ENCODE results near the gene CASQ2.

The CASQ2 gene

DNA sequence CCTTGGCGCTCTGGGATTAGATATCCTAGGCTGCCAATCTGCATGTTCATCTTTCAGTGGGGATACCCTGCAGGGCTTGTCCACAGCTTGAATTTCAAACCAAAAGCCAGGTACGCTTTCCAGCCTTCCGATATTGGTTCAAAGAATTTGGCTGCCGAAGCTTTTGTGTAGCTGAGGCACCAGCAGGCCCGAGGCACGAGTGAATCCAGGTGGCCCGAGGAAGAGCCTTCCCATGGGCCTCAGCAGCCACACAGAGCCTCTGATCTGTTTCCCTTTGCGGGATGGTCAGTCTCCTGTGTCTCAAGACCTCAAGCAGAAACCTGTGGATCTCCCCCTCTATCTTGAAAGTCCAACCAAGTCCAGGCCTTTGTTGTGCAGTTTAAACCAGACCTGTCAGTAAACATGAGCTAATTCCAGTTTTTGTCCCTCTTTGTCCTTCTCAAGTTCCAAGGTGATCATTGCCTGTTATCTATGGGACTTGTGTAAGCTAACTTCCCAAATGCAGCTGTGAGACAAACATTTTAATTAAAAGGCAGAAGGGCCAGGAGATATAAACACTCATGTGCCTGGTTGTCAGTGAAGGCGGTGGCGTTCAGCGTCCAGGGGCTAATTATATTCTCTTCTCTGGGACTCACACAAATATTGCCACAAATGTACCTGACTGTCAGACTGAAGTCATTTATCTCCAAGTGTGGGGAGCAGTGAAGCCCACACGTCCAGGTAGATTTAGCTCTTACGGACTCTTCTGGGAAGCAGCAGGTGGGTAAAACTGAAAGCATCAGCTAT is 96.1 kb downstream of the CASQ2 start:
- Mint-ChIP-seq H3K27ac (ENCODE audit: low read depth) (no peak overlapping the region), H3K36me3 (ENCODE audit: insufficient read depth) (no peaks in the 10 kb centered on the region), H3K4me1 (no peaks in the 10 kb centered on the region), H3K27me3 (no peaks in the 10 kb centered on the region), H3K9me3 (no peaks in the 10 kb centered on the region), H3K4me3 (no peak overlapping the region)
- DNase-seq (ENCODE audit: low spot score in 2 of 2) (no peak), ATAC-seq (replicated peaks; ENCODE audit: extremely low read depth, poor library complexity, severe bottlenecking) (no peak)

DNA sequence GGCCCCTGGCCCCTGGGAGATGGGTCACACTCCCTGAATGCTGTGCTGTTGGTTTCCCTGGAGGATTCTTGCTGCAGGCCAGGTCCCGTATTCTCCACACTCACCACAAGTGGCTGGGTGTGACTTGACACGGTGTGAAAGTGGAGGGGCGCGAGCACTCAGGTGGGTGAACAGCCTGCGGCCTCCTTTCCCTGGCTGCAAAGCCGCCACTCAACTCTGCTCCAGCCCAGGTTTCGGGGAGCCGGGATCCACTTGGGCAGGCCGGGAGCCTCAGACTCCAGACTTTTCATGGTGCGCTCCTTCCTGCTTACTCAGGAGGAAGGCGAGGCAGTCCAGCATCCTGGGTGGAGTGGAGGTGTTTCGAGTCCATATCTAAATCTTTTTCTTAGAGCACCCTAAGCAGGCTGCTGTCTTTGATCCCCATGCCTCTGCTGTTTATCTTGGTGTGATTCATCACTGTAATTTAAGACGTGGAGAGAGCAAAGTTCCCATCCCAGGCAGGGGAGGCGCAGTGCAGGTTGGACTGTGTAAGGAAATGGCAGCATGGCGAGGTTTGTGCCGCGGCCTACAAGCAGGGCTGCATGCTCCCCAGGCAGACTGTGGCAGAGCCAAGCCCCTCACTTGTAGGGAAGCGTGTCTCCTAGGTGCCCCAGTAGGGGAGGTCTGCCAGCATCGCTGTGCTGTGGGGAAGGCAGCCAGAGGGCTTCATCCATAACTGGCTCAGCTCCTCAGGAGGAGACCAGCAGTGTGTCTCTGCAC is 97.2 kb downstream of the CASQ2 start:
- Mint-ChIP-seq H3K4me3 (no peak overlapping the region), H3K36me3 (ENCODE audit: insufficient read depth) (no peaks in the 10 kb centered on the region), H3K4me1 (no peaks in the 10 kb centered on the region), H3K27me3 (no peaks in the 10 kb centered on the region), H3K27ac (ENCODE audit: low read depth) (no peak overlapping the region), H3K9me3 (no peaks in the 10 kb centered on the region)
- ATAC-seq (replicated peaks; ENCODE audit: extremely low read depth, poor library complexity, severe bottlenecking), result no peak
- no peak for DNase-seq (ENCODE audit: low spot score in 2 of 2)

DNA sequence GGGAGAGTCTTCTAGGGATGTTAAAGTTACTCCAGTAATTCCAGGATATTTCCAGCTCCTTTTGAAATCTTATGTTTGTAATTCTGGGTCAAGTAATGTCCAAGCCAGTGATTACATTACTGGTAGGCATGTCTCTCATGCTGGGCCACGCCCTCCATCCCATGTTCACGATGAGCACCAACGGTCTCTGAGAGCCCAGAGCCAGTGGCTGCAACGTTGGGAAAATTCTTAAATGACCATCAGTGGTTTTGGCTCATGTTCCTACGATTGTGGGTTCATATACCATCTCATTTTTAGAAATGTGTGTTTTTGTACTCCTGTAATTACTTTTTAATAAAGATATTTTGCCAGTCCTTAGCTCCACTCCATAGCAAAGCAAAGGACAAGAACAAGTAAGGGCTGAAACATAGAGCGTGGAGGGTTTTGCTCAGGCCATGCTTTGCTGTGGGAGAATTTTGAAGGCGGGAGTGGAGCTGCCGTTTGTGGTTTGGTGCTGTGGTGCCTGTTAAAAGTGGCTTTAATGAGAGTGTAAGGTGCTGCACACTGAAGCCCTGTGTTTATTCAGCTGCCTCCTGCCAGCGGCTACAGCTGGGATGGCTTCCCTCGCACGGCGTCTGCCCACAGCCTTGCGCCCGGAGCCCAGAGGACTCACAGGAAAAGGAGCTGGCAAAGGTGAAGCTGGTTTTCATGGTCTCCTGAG is 97.9 kb downstream of the CASQ2 start:
- H3K27ac Mint-ChIP-seq (ENCODE audit: low read depth), result no peak overlapping the region
- no peaks in the 10 kb centered on the region for H3K9me3 Mint-ChIP-seq
- H3K4me1 Mint-ChIP-seq, result no peaks in the 10 kb centered on the region
- no peaks in the 10 kb centered on the region for H3K27me3 Mint-ChIP-seq
- DNase-seq (ENCODE audit: low spot score in 2 of 2) (no peak), ATAC-seq (replicated peaks; ENCODE audit: extremely low read depth, poor library complexity, severe bottlenecking) (no peak)
- H3K36me3 Mint-ChIP-seq (ENCODE audit: insufficient read depth), result no peaks in the 10 kb centered on the region
- H3K4me3 Mint-ChIP-seq, result no peak overlapping the region

DNA sequence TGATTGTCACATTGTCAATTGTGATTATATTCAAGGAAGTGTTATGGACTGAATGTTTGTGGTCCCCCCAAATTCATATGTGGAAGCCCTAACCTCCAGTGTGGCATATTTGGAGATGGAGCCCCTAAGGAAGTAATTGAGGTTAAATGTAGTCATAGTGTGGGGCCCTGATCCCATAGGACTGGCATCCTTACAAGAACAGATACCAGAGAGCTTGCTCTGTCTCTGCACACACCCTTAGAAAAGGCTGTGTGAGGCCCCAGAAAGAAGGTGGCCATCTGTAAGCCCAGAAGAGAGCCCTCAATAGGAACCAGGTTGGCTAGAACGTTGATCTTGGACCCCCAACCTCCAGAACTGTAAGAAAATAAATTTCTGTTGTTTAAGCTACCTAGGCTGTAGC is 98.6 kb downstream of the CASQ2 start:
- H3K36me3 Mint-ChIP-seq (ENCODE audit: insufficient read depth), result no peaks in the 10 kb centered on the region
- H3K4me1 Mint-ChIP-seq, result no peaks in the 10 kb centered on the region
- H3K9me3 Mint-ChIP-seq, result no peaks in the 10 kb centered on the region
- no peak for ATAC-seq (replicated peaks; ENCODE audit: extremely low read depth, poor library complexity, severe bottlenecking)
- H3K27me3 Mint-ChIP-seq, result no peaks in the 10 kb centered on the region
- no peak for DNase-seq (ENCODE audit: low spot score in 2 of 2)
- no peak overlapping the region for H3K27ac Mint-ChIP-seq (ENCODE audit: low read depth)
- H3K4me3 Mint-ChIP-seq, result no peak overlapping the region

DNA sequence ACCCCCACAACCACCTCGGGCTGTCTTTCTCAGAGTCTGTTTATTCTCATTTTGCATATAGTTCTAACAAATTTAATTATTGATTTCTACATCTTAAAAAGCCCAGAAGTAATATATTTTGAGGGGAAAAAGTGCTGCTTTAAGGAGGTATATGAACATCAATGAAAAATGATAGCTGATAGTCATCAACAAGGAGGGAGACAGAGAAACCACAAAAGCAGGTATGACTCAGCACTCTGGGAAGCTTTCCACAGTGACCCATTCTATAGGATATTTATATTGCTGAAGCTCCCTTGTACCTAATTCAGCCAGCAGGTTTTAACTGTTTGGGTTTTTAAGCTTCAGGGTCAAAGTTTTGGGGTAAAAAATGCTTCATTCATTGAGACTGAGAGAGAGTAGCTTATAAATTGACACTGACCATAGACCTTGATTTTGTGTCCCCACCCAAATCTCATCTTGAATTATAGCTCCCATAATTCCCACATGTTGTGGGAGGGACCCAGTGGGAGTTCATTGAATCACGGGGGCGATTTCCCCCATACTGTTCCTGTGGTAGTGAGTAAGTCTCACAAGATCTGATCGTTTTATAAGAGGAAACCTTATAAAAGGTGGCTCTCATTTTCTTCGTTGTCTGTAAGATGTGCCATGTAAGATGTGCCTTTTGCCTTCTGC is 99.4 kb downstream of the CASQ2 start:
- Mint-ChIP-seq H3K9me3 (no peaks in the 10 kb centered on the region), H3K36me3 (ENCODE audit: insufficient read depth) (peaks cover 4% of the 10 kb centered on the region), H3K4me3 (no peak overlapping the region), H3K4me1 (no peaks in the 10 kb centered on the region), H3K27ac (ENCODE audit: low read depth) (no peak overlapping the region), H3K27me3 (no peaks in the 10 kb centered on the region)
- no peak for DNase-seq (ENCODE audit: low spot score in 2 of 2)
- ATAC-seq (replicated peaks; ENCODE audit: extremely low read depth, poor library complexity, severe bottlenecking), result no peak

DNA sequence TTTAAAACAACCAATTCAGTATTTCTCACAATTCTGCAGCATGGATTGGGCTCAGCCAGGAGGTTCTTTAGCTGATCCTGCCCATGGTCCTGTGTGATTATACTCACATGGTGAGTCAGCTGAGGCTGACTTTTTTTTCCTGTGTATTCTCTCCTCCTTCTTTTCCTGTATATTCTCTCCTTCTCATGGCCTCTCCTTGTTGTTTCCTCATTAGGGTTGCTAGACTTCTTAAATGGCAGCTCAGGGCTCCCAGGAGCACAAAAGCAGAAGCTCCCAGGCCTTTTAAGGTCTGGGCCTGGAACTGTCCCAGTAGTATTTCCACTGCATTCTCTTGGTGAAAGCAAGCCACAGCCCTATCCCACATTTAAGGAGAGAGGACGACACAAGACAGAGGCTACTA is 99.9 kb downstream of the CASQ2 start:
- no peak overlapping the region for H3K27ac Mint-ChIP-seq (ENCODE audit: low read depth)
- peaks cover 8% of the 10 kb centered on the region for H3K36me3 Mint-ChIP-seq (ENCODE audit: insufficient read depth)
- DNase-seq (ENCODE audit: low spot score in 2 of 2), result no peak
- ATAC-seq (replicated peaks; ENCODE audit: extremely low read depth, poor library complexity, severe bottlenecking), result no peak
- H3K4me3 Mint-ChIP-seq, result no peak overlapping the region
- no peaks in the 10 kb centered on the region for H3K4me1 Mint-ChIP-seq
- no peaks in the 10 kb centered on the region for H3K27me3 Mint-ChIP-seq
- no peaks in the 10 kb centered on the region for H3K9me3 Mint-ChIP-seq

DNA sequence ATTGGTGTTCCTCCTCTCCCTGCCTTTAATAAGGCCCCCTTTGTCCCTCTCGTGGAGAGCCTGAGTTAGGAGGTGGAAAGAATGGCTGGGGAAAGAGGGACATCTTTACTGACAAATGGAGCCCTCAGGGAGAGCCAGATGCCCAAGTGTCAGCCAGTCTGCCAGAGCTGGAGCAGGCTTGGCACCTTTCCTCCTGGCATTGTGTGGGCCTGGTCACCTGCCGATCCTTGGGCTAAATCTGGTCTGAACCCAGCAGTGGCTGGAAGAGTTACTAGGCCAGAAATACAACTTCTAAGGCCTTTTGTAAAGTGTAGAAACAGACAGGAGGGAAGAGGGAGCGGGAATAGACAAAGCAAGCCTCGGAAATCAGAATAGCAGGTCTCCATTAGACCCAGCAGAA is 101.8 kb downstream of the CASQ2 start:
- Mint-ChIP-seq H3K4me3 (no peak overlapping the region), H3K4me1 (no peaks in the 10 kb centered on the region), H3K27me3 (no peaks in the 10 kb centered on the region), H3K9me3 (no peaks in the 10 kb centered on the region), H3K36me3 (ENCODE audit: insufficient read depth) (peaks cover 8% of the 10 kb centered on the region), H3K27ac (ENCODE audit: low read depth) (no peak overlapping the region)
- DNase-seq (ENCODE audit: low spot score in 2 of 2), result no peak
- no peak for ATAC-seq (replicated peaks; ENCODE audit: extremely low read depth, poor library complexity, severe bottlenecking)

DNA sequence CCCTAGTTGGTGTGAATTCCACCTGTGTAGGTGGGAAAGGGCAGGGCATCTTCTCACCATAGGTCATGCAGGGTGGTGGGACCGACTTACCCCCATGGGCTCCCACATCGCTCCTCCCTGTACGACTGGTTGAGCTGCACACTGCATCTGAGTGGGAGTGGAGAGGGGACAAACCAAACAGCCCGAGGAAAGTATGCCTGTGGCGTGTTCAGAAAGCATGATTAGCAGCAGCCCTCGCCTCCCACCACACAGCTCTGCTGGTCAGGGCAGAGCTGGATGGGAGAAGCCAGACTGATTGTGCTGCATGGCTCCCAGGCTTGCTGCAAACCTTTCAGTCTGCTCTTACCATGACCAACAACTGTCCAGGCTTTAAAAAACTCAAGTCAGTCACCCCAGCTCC is 102.3 kb downstream of the CASQ2 start:
- Mint-ChIP-seq H3K27ac (ENCODE audit: low read depth) (no peak overlapping the region), H3K27me3 (no peaks in the 10 kb centered on the region), H3K36me3 (ENCODE audit: insufficient read depth) (peaks cover 8% of the 10 kb centered on the region), H3K4me3 (no peak overlapping the region), H3K4me1 (no peaks in the 10 kb centered on the region), H3K9me3 (no peaks in the 10 kb centered on the region)
- ATAC-seq (replicated peaks; ENCODE audit: extremely low read depth, poor library complexity, severe bottlenecking) (no peak), DNase-seq (ENCODE audit: low spot score in 2 of 2) (no peak)

DNA sequence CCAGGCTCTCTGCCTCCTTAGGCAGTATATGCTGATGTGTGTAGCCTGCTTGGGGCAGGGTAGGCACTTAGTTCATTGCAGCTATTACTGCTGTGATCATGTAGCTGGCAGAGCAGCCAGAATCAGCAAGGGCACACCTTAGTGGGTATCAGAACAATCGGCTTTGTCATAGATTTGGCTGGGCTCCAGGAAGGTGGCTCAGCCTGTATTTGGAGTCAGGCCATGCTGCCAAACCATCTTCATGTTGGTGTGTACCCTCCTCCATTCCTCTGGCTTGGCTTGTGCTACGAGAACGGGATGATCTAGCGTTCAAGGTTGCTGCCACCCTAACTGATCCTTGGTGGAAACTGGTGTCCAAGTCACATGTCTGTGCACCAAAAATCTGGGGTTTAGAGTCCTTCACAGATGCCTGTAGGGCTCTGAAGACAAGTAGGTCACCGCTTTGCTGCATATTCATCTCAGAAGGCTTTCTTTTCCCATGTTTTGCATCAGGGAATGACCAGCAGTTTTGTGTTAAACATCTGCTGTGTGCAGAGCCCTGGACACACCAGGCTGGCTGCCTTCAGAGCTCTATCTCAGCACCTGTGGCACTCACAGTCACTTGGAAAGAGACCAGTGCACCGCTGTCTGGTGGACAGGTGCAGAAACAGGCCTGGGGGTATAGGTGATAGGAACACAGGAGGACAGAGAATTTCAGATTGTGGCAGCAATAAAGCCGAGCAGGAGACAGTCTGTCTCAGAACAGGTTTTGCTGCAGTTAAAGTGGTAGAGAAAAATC is 103.0 kb downstream of the CASQ2 start:
- ATAC-seq (replicated peaks; ENCODE audit: extremely low read depth, poor library complexity, severe bottlenecking) (no peak), DNase-seq (ENCODE audit: low spot score in 2 of 2) (no peak)
- H3K36me3 Mint-ChIP-seq (ENCODE audit: insufficient read depth), result peaks cover 8% of the 10 kb centered on the region
- no peak overlapping the region for H3K4me3 Mint-ChIP-seq
- no peaks in the 10 kb centered on the region for H3K9me3 Mint-ChIP-seq
- H3K4me1 Mint-ChIP-seq, result no peaks in the 10 kb centered on the region
- H3K27me3 Mint-ChIP-seq, result no peaks in the 10 kb centered on the region
- H3K27ac Mint-ChIP-seq (ENCODE audit: low read depth), result no peak overlapping the region

DNA sequence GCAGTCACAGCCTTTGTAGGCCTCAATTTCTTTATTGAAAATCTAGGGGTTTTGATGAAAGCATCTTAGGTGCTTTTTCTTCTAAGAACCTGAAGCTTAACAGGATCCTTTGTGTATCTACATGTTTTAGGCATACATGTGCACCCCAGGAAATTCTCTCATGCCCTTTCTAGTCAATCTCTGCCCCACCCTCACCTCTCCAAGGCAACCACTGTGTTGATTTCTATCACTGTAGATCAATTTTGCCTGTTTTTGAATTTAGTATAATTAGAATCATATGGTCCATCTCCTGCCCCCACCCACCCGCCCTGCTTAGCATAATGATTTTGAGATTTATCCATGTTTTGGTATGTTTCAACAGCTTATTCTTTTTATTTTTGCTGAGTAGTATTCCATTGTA is 107.4 kb downstream of the CASQ2 start:
- Mint-ChIP-seq H3K4me3 (no peak overlapping the region), H3K27ac (ENCODE audit: low read depth) (no peak overlapping the region), H3K4me1 (no peaks in the 10 kb centered on the region), H3K9me3 (no peaks in the 10 kb centered on the region), H3K36me3 (ENCODE audit: insufficient read depth) (peaks cover 9% of the 10 kb centered on the region), H3K27me3 (no peaks in the 10 kb centered on the region)
- ATAC-seq (replicated peaks; ENCODE audit: extremely low read depth, poor library complexity, severe bottlenecking), result no peak
- DNase-seq (ENCODE audit: low spot score in 2 of 2), result no peak

DNA sequence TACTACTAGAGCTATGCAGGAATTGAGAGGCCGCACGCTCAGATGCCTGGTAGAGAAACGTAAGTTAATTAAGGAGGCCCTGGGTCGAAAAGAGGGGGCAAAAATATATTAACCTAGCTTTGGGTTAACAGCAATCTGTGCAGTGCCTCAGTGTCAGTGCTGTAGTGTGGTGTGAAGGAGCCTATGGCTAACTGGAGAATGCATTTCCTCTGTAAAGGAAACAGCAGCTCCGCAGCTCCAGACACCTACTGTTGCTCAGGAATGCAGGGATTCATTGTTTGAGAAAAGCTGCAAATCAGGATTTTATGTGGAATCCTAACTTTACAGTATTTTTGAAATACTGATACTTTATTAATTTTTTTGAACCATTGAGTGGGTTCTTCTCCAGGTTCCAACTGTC is 108.4 kb downstream of the CASQ2 start:
- Mint-ChIP-seq H3K27me3 (no peaks in the 10 kb centered on the region), H3K9me3 (no peaks in the 10 kb centered on the region), H3K27ac (ENCODE audit: low read depth) (no peak overlapping the region), H3K4me3 (no peak overlapping the region), H3K36me3 (ENCODE audit: insufficient read depth) (peaks cover 9% of the 10 kb centered on the region), H3K4me1 (peaks cover 5% of the 10 kb centered on the region)
- DNase-seq (ENCODE audit: low spot score in 2 of 2) (no peak), ATAC-seq (replicated peaks; ENCODE audit: extremely low read depth, poor library complexity, severe bottlenecking) (no peak)

DNA sequence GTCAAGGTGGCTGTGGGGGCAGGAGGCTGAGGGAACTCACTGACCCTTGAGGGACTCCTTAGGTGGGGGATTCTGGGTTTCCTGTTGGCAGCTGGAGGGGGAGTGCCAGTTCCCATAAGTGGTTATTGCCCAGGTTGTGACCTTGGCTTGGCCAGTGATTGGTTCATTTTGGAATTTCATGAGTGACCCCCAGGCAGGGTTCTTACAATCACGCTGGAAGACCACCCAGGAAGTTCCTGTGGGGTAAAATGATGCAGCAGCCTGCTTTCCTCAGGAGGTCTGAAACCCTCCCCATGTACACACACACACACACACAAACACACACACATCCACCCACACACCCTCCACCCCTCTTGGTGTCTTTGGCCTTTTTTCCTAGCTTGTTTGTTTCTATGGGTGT is 109.9 kb downstream of the CASQ2 start:
- no peak for ATAC-seq (replicated peaks; ENCODE audit: extremely low read depth, poor library complexity, severe bottlenecking)
- no peak overlapping the region for H3K27ac Mint-ChIP-seq (ENCODE audit: low read depth)
- no peak for DNase-seq (ENCODE audit: low spot score in 2 of 2)
- H3K27me3 Mint-ChIP-seq, result no peaks in the 10 kb centered on the region
- no peak overlapping the region for H3K4me3 Mint-ChIP-seq
- H3K4me1 Mint-ChIP-seq, result peaks cover 12% of the 10 kb centered on the region
- H3K9me3 Mint-ChIP-seq, result no peaks in the 10 kb centered on the region
- peaks cover 1% of the 10 kb centered on the region for H3K36me3 Mint-ChIP-seq (ENCODE audit: insufficient read depth)

Data from central memory CD8-positive, alpha-beta T cell (primary cell).